ENCODE data around the gene STAG2.

- TF ChIP-seq CTCF (conservative IDR thresholded peaks at IDR 0.05) (no peak), ZFX (IDR thresholded peaks at IDR 0.05) (no peak)
Measured at GRCh38 chrX:123994730-123995129, 33.2 kb downstream of the STAG2 start.
